GM21390 (cell line): Measurements from ENCODE around the gene PGRMC2.

ENCODE experiments used
- ATAC-seq: cut with Tn5 transposase; IDR thresholded peaks from one replicate; pipeline ENCODE4 v1.9.1; 2021; ENCODE audit not compliant: unreplicated experiment

The PGRMC2 gene

GRCh38 chr4:128287141-128287870, at the start of gene PGRMC2:
TSS of gene PGRMC2 (minus strand) at chr4:128287813. CDS start at chr4:128287790, 23 bp downstream.
- peak; percentile 4 for ATAC-seq

- ATAC-seq, result no peak
Observed at GRCh38 chr4:128335541-128335940, 47.9 kb upstream of the PGRMC2 start.

- no peak for ATAC-seq
Observed at GRCh38 chr4:128334256-128334655, 46.6 kb upstream of the PGRMC2 start.

GRCh38 chr4:128333309-128334018, 45.9 kb upstream of the PGRMC2 start:
- ATAC-seq, result no peak

- no peak for ATAC-seq
Observed at GRCh38 chr4:128332081-128332480, 44.5 kb upstream of the PGRMC2 start.

- ATAC-seq, result no peak
Observed at GRCh38 chr4:128329638-128330037, 42.0 kb upstream of the PGRMC2 start.

GRCh38 chr4:128328106-128328505, 40.5 kb upstream of the PGRMC2 start:
- no peak for ATAC-seq

- ATAC-seq, result no peak
Observed at GRCh38 chr4:128323401-128323800, 35.8 kb upstream of the PGRMC2 start.

- no peak for ATAC-seq
Observed at GRCh38 chr4:128322986-128323385, 35.4 kb upstream of the PGRMC2 start.

GRCh38 chr4:128322311-128322710, 34.7 kb upstream of the PGRMC2 start:
- ATAC-seq, result no peak

GRCh38 chr4:128320656-128321055, 33.0 kb upstream of the PGRMC2 start:
- no peak for ATAC-seq

- ATAC-seq, result no peak
Observed at GRCh38 chr4:128315756-128316520, 28.3 kb upstream of the PGRMC2 start.

GRCh38 chr4:128311659-128312403, 24.2 kb upstream of the PGRMC2 start:
- ATAC-seq, result no peak

GRCh38 chr4:128310266-128310697, 22.7 kb upstream of the PGRMC2 start:
- no peak for ATAC-seq

GRCh38 chr4:128309585-128309984, 22.0 kb upstream of the PGRMC2 start:
- no peak for ATAC-seq

GRCh38 chr4:128308986-128309385, 21.4 kb upstream of the PGRMC2 start:
- ATAC-seq, result no peak

- ATAC-seq, result peak; percentile 78
Observed at GRCh38 chr4:128307123-128307571, 19.5 kb upstream of the PGRMC2 start.

- ATAC-seq, result no peak
Observed at GRCh38 chr4:128305942-128306341, 18.3 kb upstream of the PGRMC2 start.

- no peak for ATAC-seq
Observed at GRCh38 chr4:128303986-128304385, 16.4 kb upstream of the PGRMC2 start.

- no peak for ATAC-seq
Observed at GRCh38 chr4:128303405-128303785, 15.8 kb upstream of the PGRMC2 start.

- no peak for ATAC-seq
Observed at GRCh38 chr4:128301979-128302378, 14.4 kb upstream of the PGRMC2 start.
